Cardiac fibroblast (primary cell): ENCODE data around the gene RNU1-2.
"Not testable (repeated sequence)": the region's sequence is repeated elsewhere in the genome, so short reads cannot be mapped to it uniquely, and the experiment has no call there.

Experiments
- DNase-seq, 2 donors: peaks; one replicate each; pipeline versions ENCODE4 v3.0.0 to v3.0.0-alpha.2; 2010; ENCODE audit warnings: low read depth in 2 of 2
- H3K4me3 ChIP-seq, 2 donors: replicated peaks in 1 of 2; 1 replicate in 1 of 2; 2 replicates in 1 of 2; pipeline ENCODE4 v1.5.1; 2011; ENCODE audit warnings: low read depth in 2 of 2, low read length in 2 of 2, mild to moderate bottlenecking in 2 of 2, moderate library complexity in 1 of 2
- TF ChIP-seq, protein P1 (sequence below): IDR thresholded peaks from one replicate; pipeline ENCODE4 v1.5.1; 2011; ENCODE audit warnings: low read depth, mild to moderate bottlenecking, low read length, inconsistent platforms

Gene RNU1-2

GRCh38 chr1:16905868-16906702 lies 10.3 kb downstream of the RNU1-2 start:
- TF ChIP-seq, protein P1, sequence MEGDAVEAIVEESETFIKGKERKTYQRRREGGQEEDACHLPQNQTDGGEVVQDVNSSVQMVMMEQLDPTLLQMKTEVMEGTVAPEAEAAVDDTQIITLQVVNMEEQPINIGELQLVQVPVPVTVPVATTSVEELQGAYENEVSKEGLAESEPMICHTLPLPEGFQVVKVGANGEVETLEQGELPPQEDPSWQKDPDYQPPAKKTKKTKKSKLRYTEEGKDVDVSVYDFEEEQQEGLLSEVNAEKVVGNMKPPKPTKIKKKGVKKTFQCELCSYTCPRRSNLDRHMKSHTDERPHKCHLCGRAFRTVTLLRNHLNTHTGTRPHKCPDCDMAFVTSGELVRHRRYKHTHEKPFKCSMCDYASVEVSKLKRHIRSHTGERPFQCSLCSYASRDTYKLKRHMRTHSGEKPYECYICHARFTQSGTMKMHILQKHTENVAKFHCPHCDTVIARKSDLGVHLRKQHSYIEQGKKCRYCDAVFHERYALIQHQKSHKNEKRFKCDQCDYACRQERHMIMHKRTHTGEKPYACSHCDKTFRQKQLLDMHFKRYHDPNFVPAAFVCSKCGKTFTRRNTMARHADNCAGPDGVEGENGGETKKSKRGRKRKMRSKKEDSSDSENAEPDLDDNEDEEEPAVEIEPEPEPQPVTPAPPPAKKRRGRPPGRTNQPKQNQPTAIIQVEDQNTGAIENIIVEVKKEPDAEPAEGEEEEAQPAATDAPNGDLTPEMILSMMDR = no peak
- DNase-seq = peak in 1 of 2 donors; percentile 50
- no peak overlapping the region for H3K4me3 ChIP-seq

DNA sequence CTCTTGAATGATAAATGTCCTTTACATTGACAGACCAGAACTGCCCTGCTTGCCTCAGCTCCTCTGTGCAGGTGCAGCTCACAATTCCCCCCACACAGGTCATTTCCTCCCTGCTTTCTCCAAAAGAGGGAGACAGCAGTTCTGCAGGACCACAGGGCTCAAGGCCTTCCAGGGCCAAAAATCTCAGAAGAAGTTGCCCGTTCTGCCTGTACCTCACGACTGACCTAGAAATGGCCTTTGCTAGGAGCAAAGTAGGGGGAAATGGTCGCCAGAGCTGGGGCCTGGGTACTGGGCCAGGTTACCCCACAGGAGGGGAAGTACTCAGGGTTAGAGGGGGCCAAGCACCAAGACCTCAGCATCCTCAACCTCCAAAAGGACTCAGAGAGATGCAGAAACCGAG lies 11.1 kb downstream of the RNU1-2 start:
- no peak for DNase-seq
- TF ChIP-seq, protein P1 = no peak
- H3K4me3 ChIP-seq = no peak overlapping the region

- H3K4me3 ChIP-seq = no peak overlapping the region
- DNase-seq = no peak
- TF ChIP-seq, protein P1 = no peak
Measured at GRCh38 chr1:16907870-16908758, 12.3 kb downstream of the RNU1-2 start.

DNA sequence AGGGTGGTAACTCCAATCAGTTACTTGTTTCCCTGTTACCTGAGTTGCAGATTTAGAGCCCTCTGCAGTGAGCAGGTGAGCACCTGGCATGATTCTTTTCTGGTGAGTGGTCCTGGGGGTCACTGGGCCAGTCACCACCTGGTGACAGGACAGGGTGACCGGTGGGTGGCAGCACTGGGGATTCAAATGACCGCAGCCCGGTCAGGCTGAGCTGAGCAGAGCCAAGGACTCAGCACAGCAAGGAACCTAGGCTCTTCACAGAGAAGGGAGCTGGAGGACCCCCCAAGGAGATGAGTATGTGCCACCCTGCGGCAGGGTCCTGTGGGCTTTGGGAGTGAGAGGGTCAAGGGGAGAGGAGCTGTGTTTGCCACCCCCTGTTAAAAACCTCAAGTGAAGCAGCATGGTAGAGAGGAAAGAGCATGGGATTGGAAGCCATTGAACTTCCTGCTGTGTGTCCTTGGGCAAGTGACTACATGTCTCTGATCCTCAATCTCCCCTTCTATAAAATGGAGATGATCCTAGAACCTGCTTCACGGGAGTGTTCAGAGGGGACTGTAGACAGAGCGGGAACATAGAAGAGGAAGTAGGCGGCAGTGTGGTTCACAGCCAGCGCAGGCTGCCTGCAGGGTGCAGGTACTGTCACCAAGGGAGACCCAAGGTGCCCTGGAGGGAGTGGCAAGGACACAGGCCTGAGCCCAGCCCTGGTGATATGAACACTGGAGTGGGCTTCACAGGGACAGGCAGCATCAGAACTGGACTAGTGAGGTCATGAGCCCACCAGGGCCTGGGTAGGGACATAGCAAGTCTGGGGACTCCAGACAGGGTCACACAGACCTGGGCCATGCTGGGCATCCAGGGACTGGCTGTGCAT lies 16.3 kb downstream of the RNU1-2 start:
- DNase-seq, H3K4me3 ChIP-seq: not testable (repeated sequence)

GRCh38 chr1:16912742-16913141 lies 17.0 kb downstream of the RNU1-2 start:
- not testable (repeated sequence) for DNase-seq, H3K4me3 ChIP-seq

GRCh38 chr1:16913181-16913832 lies 17.5 kb downstream of the RNU1-2 start:
- no peak for DNase-seq
- TF ChIP-seq, protein P1 = peak; percentile 6
- H3K4me3 ChIP-seq = peak overlapping the region; percentile 56 to 84
